GM21360 (cell line): ENCODE results near the gene GPC3.

Experiments
- ATAC-seq: cut with Tn5 transposase; IDR thresholded peaks from one replicate; pipeline ENCODE4 v1.9.1; 2021; ENCODE audit warnings: mild to moderate bottlenecking, moderate library complexity; ENCODE audit not compliant: unreplicated experiment

GPC3 gene

GRCh38 chrX:133715715-133716114 lies 269.7 kb downstream of the GPC3 start:
- no peak for ATAC-seq

DNA sequence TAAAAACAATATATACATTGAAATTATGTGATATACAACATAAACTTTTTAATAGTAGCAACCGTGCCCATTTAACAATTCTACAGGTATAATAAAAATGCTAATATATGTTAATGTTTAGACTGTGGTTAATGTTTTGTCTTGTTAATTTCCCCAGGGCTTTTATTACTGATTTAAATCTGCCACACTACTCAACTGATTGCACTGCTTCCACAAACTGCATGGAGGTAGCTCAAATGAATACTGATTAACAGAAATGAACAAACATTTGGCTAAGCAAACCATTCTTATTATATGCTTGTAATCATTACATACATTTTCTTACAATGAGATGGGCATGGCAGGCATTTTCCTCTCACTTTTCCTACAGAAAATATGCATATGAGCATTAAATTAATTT lies 275.9 kb downstream of the GPC3 start:
- ATAC-seq: no peak

GRCh38 chrX:133706890-133707289 lies 278.5 kb downstream of the GPC3 start:
- no peak for ATAC-seq

DNA sequence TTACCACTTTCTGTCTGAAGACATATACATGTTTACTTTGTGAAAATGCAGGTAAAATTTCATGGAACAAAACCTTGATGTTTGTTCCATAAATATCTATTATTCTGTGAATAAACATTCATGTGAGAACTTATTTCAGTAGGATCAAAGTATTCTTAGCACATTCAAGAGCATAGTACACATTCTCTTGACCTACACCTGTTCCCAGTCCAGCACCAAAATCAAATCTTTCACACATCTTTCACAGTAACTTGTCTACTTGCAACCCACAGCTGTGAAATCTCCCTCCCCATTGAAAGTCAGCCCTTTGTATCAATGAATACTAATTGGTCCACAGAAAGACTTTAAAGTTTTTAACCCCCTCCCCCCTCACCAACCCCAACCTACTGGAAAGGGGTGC lies 283.2 kb downstream of the GPC3 start:
- ATAC-seq: no peak

- ATAC-seq: no peak
Observed at GRCh38 chrX:133699023-133699728, 286.2 kb downstream of the GPC3 start.

DNA sequence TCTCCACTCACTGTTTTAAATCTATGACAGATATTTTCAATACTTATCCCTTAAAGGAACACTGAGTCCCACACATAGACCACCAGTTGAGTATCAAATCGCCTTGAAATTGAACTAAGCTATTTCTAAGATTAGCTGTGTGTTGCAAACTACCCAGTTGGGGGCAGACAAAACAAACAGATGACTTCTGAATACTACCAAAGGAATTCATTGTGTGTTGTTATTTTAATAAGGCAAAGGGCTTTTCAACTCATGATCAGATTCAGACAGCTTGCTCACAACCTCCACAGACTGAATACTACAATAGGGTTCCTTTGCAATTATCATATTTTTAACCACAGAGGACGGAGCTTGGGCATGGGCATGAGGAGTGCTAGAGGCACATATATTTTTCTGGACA lies 287.1 kb downstream of the GPC3 start:
- no peak for ATAC-seq

DNA sequence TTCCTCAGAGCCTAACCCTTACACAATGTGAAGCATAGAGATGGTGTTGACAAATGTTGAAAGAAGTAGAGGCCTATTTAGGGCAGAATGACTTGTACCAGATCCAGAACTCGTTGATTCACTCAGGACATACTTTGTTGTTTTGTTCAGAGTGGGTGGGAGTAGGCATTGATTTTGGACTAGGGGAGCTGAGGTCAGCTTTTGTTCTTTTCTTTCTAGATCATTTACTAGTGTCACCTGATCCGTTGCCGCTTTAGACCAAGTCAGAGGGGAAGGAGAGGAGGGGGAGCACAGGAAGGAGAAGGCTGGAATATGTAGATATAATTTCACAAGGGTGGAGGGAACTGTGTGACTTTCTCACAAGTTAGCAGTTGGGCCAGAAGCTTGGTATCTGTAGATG lies 287.7 kb downstream of the GPC3 start:
- ATAC-seq: no peak

- ATAC-seq: no peak
Observed at GRCh38 chrX:133689997-133690599, 295.3 kb downstream of the GPC3 start.

DNA sequence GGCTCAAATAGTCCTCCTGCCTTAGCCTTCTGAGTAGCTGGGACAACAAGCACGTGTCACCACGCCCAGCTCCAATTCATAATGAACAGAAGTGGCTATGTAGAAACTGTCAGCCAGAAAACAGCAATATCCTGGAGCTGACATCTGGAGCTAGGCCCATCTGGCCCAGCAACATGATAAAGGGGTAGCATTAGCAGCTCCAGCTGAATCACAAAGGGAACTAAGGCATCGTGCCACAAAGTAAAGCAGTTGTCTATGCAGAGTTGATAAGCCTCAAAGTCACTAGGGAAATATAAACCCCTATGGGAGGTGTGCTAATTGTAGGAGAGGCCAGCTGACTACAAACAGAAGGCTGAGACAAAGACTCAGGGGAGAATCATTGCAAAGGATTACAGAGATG lies 299.6 kb downstream of the GPC3 start:
- no peak for ATAC-seq

DNA sequence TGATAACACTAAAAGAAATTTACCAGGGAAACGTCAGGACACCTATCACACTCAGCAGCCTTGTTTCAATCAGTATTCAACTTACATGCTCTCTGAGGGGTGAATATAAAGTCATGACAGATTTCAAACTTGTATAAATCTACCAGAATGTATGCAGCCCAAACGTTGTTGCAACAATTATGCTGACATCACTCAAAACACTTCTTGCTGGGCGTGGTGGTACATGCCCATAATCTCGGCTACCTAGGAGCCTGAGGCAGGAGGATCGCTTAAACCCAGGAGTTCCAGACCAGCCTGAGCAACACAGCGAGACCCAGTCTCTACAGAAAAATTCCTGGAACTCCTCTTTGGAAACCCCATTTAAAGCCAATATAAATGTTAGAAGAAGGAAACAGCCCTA lies 303.5 kb downstream of the GPC3 start:
- ATAC-seq: no peak

DNA sequence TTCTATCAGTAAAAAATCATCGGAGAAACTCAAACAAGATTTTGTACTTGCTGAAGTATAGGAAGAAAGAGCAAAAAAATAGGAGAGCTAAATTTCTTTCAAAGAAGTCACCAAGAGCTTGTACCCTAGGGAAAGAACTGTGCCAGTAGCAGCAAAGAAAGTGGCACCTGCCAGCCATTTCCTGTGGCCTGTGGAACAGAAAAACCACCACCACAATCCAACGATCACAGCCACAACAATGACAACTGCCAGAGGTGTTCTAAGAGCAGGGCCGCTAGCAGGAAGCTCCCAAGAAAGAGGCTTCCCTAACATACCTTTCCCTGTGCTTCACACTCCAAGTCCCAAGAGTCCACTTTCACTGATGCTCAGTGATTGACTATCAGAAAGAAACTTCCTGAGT lies 304.0 kb downstream of the GPC3 start:
- no peak for ATAC-seq

DNA sequence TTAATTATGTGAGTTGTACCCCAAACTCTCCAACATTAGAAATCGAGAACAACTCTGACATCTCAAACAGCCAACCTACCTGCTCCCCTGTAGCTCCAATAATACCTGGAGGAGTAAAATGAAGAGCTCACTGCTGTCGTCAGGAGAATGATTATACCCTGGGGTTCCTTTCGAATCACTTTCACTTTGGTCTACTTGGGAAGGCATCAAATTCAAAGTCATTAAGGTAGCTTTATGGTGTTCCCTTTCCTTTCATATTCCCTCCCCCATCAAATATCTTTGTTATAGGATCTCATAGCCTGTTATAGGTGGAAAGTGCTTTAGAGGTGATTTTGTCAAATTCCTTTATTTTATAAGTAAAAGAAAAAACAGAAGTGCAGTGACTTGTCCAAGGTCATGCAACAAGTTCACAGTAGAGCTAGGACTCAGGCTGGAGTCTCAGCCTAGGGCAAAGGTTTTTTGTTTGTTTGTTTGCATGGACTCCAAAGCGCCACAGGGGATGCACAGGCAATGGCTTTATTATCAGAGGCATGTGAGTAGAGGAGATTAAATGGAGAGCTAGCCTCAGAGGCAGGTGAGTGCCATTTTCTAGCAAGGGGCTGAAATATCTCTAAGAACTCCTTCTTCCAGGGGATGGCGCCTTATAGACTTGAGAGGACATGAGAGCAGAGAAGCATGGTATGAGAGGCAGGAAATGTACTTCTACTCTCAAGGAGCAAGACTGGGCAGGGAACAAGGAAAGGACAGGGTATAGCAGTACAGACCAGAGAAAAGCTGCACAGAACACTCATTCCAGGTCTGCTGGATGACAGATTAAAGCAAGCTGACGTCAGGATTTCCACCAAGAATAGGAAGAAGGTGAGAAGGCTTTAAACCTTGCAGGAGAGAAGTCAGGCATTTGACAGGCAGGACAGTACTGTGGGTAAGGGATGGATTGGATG lies 308.0 kb downstream of the GPC3 start:
- no peak for ATAC-seq

DNA sequence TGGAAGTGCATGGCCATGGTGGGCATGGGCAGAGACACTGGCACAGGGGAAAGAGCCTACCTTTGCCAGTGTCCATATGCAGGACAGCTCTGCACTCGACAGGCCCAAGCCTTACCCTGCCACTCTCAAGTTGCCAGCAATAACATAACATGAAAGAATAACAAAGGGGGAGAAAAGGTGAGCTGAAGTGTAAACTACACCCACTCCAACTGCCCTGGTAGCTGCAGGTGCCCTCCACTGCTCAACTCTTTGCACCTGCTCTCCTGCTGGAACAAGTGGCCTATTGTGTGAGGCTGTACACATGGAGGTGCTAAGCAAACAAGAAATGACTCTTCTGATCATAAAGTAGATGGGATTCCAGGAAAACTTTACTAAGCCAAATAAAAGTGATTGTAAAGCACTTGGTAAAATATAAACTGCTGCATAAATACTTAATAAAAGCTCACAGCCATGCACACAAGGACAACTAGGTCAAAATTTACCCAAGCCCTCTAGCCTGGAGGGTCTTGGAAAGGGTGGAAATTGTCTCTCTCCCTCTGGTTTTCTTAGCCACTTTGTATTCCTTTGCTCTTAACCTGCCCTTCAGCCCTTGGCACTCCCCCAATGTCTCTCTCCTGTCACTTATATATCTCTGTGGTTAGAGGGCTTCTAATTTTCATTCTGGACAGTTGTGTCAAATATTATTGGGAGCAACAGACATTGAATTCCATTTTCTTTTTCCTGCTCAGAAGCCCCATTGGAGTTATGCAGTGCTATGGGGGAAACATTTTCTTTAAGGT lies 308.9 kb downstream of the GPC3 start:
- no peak for ATAC-seq

- ATAC-seq: no peak
Observed at GRCh38 chrX:133674726-133675470, 310.5 kb downstream of the GPC3 start.

- no peak for ATAC-seq
Observed at GRCh38 chrX:133670383-133670782, 315.0 kb downstream of the GPC3 start.

GRCh38 chrX:133669214-133669613 lies 316.2 kb downstream of the GPC3 start:
- no peak for ATAC-seq

GRCh38 chrX:133668225-133668931 lies 317.0 kb downstream of the GPC3 start:
- ATAC-seq: no peak

GRCh38 chrX:133666256-133666655 lies 319.1 kb downstream of the GPC3 start:
- ATAC-seq: no peak

DNA sequence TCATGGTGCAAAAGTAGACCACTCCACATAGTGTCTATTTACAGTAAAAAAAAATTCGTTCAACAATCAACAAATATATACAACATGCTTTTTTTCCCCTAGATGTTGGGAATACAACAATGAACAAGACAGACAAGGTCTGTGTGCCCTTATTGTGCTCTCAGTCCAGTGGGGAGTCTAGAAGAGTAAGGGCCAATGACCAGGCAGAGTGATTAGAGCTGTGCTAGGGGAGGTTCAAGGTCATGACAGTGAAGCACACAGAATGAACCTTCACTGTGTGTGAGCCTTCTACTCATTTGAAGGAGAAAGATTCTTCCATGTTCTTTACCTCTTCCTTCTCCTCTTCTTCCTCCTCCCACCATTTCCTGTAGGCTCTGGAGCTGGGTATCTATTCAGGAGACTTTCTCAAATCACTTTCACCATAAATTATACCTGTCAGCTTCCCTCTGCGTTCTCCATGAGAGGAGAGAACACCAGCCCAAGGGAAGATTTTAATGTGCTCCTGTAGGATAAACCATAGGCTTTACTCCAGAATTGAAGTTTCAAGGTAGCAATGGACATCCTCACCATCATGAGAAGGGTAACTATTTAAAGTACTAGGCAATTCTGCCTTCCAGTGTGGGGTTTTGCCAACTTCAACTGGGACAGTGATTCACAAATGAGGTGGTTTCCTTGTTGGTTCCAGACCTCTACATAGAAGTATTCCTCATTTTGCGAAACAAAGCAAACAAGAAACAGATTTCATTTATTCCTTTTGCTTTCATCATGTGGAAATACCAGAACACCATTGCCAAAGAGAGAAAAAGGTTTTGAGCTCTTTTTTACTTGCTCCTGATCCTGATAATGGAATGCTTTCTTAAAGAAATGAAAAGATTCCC lies 323.2 kb downstream of the GPC3 start:
- ATAC-seq: no peak
